OCI-LY7 (cell line): ENCODE data around the gene PSD4. TPM values are rescaled to one million over a fixed set of nuclear protein-coding genes. Genes with fewer than 3 reads are reported as not detected.

Source experiments
- BruUV-seq: library from RNA; stranded (reverse); fragments of 400-500 nt; replicated peaks from 2 replicates; lab custom pipeline; 2021; lab: Mats Ljungman, UMichigan
- CTCF ChIA-PET: fragments of 300-600 bp; sonication (Branson Sonifier 250); formaldehyde crosslinking; loops from one replicate; lab custom pipeline; 2022; ENCODE audit warnings: antibody characterized with exemption; ENCODE audit not compliant: unreplicated experiment; lab: Charles Lee
- POLR2A ChIA-PET: fragments of 300-600 bp; sonication (Branson Sonifier 250); formaldehyde crosslinking; loops from one replicate; lab custom pipeline; 2022; ENCODE audit warnings: antibody characterized with exemption; lab: Charles Lee
- DNase-seq: peaks from one replicate; pipeline ENCODE4 v3.0.0-alpha.2; 2015; ENCODE audit warnings: low spot score
- H2AFZ ChIP-seq: fragments of 200-600 bp; sonication (generic), shearing (Covaris generic); 2 replicates; pipeline ENCODE4 v1.6.1; 2014; ENCODE audit warnings: mild to moderate bottlenecking, antibody characterized with exemption, low read length, moderate library complexity
- H3K27ac ChIP-seq: fragments of 200-600 bp; sonication (generic); 2 replicates; pipeline ENCODE4 v1.5.1; 2014; ENCODE audit warnings: mixed run types, low read depth, mild to moderate bottlenecking, moderate library complexity, low read length, inconsistent platforms; ENCODE audit not compliant: poor library complexity, severe bottlenecking
- H3K36me3 ChIP-seq: fragments of 200-600 bp; sonication (generic); 2 replicates; pipeline ENCODE4 v1.6.1; 2014; ENCODE audit warnings: mild to moderate bottlenecking, antibody characterized with exemption, low read length, moderate library complexity, mixed read lengths; ENCODE audit not compliant: insufficient read depth
- H3K4me1 ChIP-seq: fragments of 200-600 bp; sonication (generic); 2 replicates; pipeline ENCODE4 v1.5.1; 2014; ENCODE audit warnings: mild to moderate bottlenecking, low read length; ENCODE audit not compliant: insufficient read depth, poor library complexity, severe bottlenecking
- H3K4me2 ChIP-seq: fragments of 200-600 bp; sonication (generic); 2 replicates; pipeline ENCODE4 v1.6.1; 2014; ENCODE audit warnings: mild to moderate bottlenecking, low read length
- H3K4me3 ChIP-seq: fragments of 200-600 bp; sonication (generic); 2 replicates; pipeline ENCODE4 v1.5.1; 2014; ENCODE audit warnings: mild to moderate bottlenecking, low read depth, low read length; ENCODE audit not compliant: poor library complexity, severe bottlenecking
- H3K79me2 ChIP-seq: fragments of 200-600 bp; sonication (generic); 2 replicates; pipeline ENCODE4 v1.6.1; 2016; ENCODE audit warnings: low read depth, mild to moderate bottlenecking, low read length, moderate library complexity, mixed read lengths; ENCODE audit not compliant: insufficient read depth
- H3K9me2 ChIP-seq: fragments of 200-600 bp; sonication (generic); 2 replicates; pipeline ENCODE4 v1.6.1; 2016; ENCODE audit warnings: mild to moderate bottlenecking, low read length, mixed read lengths; ENCODE audit not compliant: insufficient read depth
- H3K9me3 ChIP-seq: fragments of 200-600 bp; sonication (generic); 2 replicates; pipeline ENCODE4 v1.6.1; 2014; ENCODE audit warnings: mild to moderate bottlenecking, mixed run types, low read length, mixed read lengths
- H4K20me1 ChIP-seq: fragments of 200-600 bp; sonication (generic); 2 replicates; pipeline ENCODE4 v1.6.1; 2014; ENCODE audit warnings: mild to moderate bottlenecking, antibody characterized with exemption, low read length, moderate library complexity, mixed read lengths; ENCODE audit not compliant: insufficient read depth
- CTCF ChIP-seq: fragments of 200-600 bp; sonication (generic); conservative IDR thresholded peaks from 2 replicates; pipeline ENCODE4 v1.5.1; 2014; ENCODE audit warnings: mild to moderate bottlenecking, antibody characterized with exemption, low read length, moderate library complexity, mixed read lengths
- EZH2phosphoT487 ChIP-seq: fragments of 200-600 bp; sonication (generic); IDR thresholded peaks from 2 replicates; pipeline ENCODE4 v1.6.1; 2018; ENCODE audit warnings: low read depth, borderline replicate concordance, mild to moderate bottlenecking, mixed run types, antibody characterized with exemption, low read length, moderate library complexity, mixed read lengths
- intact Hi-C: fragments of 100-400 bp; cut with micrococcal nuclease; formaldehyde crosslinking; loops from one replicate; pipeline ENCODE4 v1.10.0; 2022; ENCODE audit not compliant: unreplicated experiment
- total RNA-seq, 2 experiments: library from RNA; depleted of rRNA in 1 of 2; stranded (reverse); fragments of >200 nt in 1 of 2; shearing (Covaris generic) in 1 of 2; gene quantifications; 2 replicates each; pipeline ENCODE4 v1.2.3, GENCODE V29; 2014 to 2022

Gene PSD4
- total RNA-seq, 2 experiments from 2014 or later = 99.6 to 100 TPM

GRCh38 chr2:113228351-113228750 lies 54.6 kb downstream of the PSD4 start:
- H3K9me3 ChIP-seq = no peaks in the 10 kb centered on the region
- H2AFZ ChIP-seq = no peak overlapping the region
- DNase-seq = no peak
- intact Hi-C loops = no loop called here
- no TSS peak for BruUV-seq
- ChIA-PET POLR2A (no interaction called here), CTCF (no interaction called here)
- no peak overlapping the region for H3K4me2 ChIP-seq
- H3K36me3 ChIP-seq = no peaks in the 10 kb centered on the region
- no peaks in the 10 kb centered on the region for H3K9me2 ChIP-seq
- no peaks in the 10 kb centered on the region for H4K20me1 ChIP-seq
- no peaks in the 10 kb centered on the region for H3K79me2 ChIP-seq
- TF ChIP-seq CTCF = no peak
- TF ChIP-seq EZH2phosphoT487 = no peak
- no peak overlapping the region for H3K27ac ChIP-seq
- H3K4me1 ChIP-seq = no peaks in the 10 kb centered on the region
- no peak overlapping the region for H3K4me3 ChIP-seq

GRCh38 chr2:113228991-113229716 lies 55.4 kb downstream of the PSD4 start:
- Histone ChIP-seq H3K4me1 (no peaks in the 10 kb centered on the region), H3K4me3 (no peak overlapping the region), H3K36me3 (no peaks in the 10 kb centered on the region), H4K20me1 (no peaks in the 10 kb centered on the region), H3K79me2 (no peaks in the 10 kb centered on the region), H3K4me2 (no peak overlapping the region), H3K9me2 (no peaks in the 10 kb centered on the region), H3K27ac (no peak overlapping the region), H2AFZ (no peak overlapping the region), H3K9me3 (no peaks in the 10 kb centered on the region)
- no TSS peak for BruUV-seq
- TF ChIP-seq CTCF (no peak), EZH2phosphoT487 (no peak)
- no peak for DNase-seq
- intact Hi-C loops = no loop called here
- POLR2A ChIA-PET = no interaction called here
- CTCF ChIA-PET = no interaction called here

GRCh38 chr2:113229795-113230194 lies 56.0 kb downstream of the PSD4 start:
- TF ChIP-seq CTCF (no peak), EZH2phosphoT487 (no peak)
- POLR2A ChIA-PET = interaction anchor here (1.1 kb wide), 1 partner anchor 27 kb away, joined by 3 read pairs; no protein-coding TSS in a partner anchor
- CTCF ChIA-PET = no interaction called here

More at GRCh38 chr2:113229795-113230194, 56.0 kb downstream of the PSD4 start:
- Histone ChIP-seq H3K79me2 (no peaks in the 10 kb centered on the region), H3K4me3 (no peak overlapping the region), H3K9me2 (no peaks in the 10 kb centered on the region), H3K27ac (no peak overlapping the region), H3K4me1 (no peaks in the 10 kb centered on the region), H3K4me2 (no peak overlapping the region), H4K20me1 (no peaks in the 10 kb centered on the region), H3K9me3 (no peaks in the 10 kb centered on the region), H2AFZ (no peak overlapping the region), H3K36me3 (no peaks in the 10 kb centered on the region)
- BruUV-seq = no TSS peak
- intact Hi-C loops = no loop called here
- no peak for DNase-seq
